Skeletal muscle cell (primary cell): Measurements from ENCODE around the gene ADCY2.

Source experiments
- DNase-seq: peaks from one replicate; pipeline ENCODE4 v3.0.0-alpha.2; 2010; ENCODE audit warnings: low read depth
- H3K4me3 ChIP-seq: 2 replicates; pipeline ENCODE4 v1.5.1; 2011; ENCODE audit warnings: low read depth, mild to moderate bottlenecking, control low read depth, low read length, moderate library complexity

Gene ADCY2

DNA sequence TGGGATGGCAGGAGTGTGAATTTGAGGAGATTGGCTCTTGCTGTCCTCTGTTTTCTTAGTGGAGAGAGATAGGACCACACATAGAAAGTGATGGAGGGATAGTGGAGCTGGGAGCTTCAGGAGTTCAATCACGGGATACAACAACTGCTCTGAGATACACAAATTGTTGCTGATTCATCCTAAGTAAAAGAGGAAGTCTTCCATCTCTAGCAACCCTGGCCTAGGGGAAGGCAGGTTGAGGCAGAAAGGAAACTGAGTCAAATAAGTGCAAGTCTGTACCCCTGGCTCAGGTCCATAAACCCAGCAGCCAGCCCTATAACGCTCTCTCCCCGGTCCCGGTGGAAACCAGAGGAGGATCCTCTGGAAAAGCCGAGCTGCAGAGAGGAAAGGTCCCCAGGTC lies 97.7 kb downstream of the ADCY2 start:
- no peak for DNase-seq

DNA sequence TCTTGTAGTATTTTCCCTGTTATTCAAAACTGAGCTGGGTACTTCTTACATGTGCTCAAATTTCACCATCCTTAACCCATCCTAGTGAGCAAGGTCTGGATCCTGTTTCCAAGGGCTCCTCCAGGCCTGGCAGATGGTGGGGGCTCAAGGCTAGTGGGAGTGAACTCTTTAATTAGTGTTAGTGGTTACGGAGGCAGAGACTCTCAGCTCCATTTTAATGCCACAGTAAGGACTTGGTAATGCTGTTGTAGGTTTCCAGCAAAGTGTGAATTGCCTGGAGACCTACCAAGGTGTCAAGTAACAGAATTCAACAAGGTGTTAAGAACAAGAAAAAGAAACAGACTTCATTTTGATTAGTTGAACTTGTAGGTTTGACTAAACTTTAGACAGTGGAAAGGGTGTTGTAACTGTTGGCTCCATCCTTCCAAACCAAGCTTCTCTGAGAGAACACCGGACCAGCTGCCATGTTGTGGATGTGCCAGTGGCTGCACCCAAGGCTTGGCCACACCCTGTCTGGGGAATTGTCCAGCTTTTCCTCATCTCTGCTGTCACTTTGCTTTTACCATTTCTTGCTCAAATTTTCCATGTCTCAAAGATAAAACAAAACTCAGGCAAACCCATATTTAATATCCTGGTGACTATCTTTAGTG lies 98.7 kb downstream of the ADCY2 start:
- DNase-seq: no peak
- no peak overlapping the region for H3K4me3 ChIP-seq

More for the DNA sequence above, 97.7 kb downstream of the ADCY2 start:
- no peak overlapping the region for H3K4me3 ChIP-seq

- no peak overlapping the region for H3K4me3 ChIP-seq
- no peak for DNase-seq
Measured at GRCh38 chr5:7495131-7495517, 99.2 kb downstream of the ADCY2 start.

GRCh38 chr5:7500256-7500655 lies 104.3 kb downstream of the ADCY2 start:
- no peak for DNase-seq
- no peak overlapping the region for H3K4me3 ChIP-seq

GRCh38 chr5:7501061-7501460 lies 105.1 kb downstream of the ADCY2 start:
- no peak overlapping the region for H3K4me3 ChIP-seq
- DNase-seq: no peak

DNA sequence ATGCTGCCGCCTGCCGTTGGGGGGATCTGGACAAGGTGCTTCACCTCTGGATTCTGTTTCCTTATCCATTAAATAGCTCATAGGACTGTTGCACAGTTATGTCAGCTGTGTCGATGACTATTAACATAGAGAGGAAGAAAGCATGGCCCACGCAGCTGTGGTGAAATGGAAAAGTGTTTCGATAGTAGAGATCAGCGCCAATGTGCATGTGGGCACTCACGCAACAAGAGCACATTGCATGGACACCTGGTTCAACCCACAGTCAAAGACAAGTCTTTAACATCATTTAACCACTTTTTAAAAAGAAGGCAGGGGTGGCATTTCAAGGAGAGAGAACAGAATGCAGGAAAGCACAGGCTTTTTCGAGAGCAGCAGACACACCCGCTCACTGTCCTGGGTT lies 107.6 kb downstream of the ADCY2 start:
- DNase-seq: no peak
- H3K4me3 ChIP-seq: no peak overlapping the region

DNA sequence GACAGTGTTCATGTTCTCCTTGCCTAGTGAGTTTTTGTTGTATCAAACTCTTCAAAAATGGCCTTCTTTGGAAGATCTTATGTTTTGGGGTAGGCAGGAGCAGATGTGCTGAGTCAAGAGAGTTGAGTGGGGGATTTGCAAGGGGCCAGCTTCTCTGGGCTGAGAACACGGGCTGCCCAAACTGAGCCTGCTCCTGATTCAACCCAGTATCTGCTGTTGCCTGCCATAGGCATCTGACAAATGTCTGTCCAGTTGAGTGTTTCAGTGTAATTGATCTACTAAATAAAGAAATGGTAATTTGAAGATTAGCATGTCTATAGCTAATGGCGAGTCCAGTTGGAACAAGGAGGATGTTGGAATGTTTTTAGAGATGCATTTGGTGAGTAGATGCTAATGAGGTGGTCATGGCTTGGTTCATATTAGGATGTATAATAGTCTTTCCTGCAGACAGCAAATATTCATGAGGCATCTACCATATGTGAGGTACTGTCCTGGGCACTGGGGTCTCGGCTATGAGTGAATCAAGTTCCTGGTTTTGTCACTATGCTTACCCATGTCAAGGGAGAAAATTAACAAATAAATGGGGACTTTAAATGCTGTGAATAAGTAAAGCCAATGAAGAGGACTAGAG lies 119.5 kb downstream of the ADCY2 start:
- DNase-seq: no peak
- no peak overlapping the region for H3K4me3 ChIP-seq

DNA sequence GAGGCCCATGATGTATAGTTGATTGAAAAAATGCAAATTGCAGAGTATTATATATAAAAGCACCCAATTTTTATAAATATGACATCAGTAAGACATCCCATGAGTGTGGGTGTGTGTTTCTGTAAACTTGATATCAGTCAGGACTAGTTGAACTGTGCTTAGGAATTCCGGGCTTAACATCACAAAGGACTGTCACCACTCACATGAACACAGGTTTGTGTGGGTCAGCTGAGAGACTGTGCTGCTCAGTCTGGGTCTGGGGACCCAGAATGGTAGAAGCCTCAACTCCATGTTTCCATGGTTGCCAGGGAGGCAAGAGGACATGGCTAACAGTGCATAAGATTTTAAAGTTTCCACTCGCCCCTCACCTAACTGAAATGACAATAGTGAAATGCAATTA lies 120.3 kb downstream of the ADCY2 start:
- no peak overlapping the region for H3K4me3 ChIP-seq
- DNase-seq: no peak

DNA sequence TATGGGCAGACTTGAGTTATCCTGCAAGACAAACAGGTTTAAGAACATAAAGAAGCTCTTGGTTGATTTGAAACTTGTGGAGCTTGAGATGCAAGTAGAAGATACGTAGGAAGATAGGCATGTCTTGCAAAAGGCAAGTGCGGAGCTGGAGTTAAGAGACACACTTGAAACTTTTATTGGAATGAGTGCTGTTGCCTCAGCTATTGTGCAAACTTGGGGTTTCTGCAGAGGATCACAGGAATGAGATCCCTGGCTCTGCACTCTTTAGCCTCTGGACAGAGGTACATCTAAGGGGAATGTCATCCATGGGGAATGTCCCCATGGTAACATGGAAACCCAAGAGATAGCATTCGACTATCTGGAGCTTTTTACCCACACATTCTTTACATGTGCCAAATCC lies 121.1 kb downstream of the ADCY2 start:
- H3K4me3 ChIP-seq: no peak overlapping the region
- no peak for DNase-seq

- DNase-seq: no peak
- no peak overlapping the region for H3K4me3 ChIP-seq
Measured at GRCh38 chr5:7518947-7519560, 123.1 kb downstream of the ADCY2 start.

- no peak overlapping the region for H3K4me3 ChIP-seq
- DNase-seq: no peak
Measured at GRCh38 chr5:7519564-7519963, 123.6 kb downstream of the ADCY2 start.

- DNase-seq: no peak
- no peak overlapping the region for H3K4me3 ChIP-seq
Measured at GRCh38 chr5:7529880-7530279, 133.9 kb downstream of the ADCY2 start.

DNA sequence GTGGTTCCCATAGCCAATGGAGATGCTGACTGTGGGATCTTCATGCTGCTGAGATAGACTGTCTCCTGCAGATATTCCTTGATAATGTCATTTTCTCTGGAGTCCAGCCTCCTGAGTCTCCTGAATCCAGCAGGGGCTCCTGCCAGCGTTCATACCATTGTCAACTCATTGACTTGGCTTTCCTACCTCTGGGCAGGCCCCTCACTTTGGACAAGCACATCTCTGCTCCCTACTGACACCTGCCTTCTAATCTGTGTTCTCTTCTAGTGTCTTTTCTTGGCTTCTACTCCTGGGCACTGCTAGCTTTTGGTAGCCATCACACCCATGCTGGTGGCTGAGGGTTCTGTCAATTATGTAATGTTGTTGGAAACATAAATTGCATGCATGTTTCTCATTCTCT lies 138.0 kb downstream of the ADCY2 start:
- no peak overlapping the region for H3K4me3 ChIP-seq
- no peak for DNase-seq

GRCh38 chr5:7534505-7534904 lies 138.6 kb downstream of the ADCY2 start:
- no peak for DNase-seq
- no peak overlapping the region for H3K4me3 ChIP-seq

DNA sequence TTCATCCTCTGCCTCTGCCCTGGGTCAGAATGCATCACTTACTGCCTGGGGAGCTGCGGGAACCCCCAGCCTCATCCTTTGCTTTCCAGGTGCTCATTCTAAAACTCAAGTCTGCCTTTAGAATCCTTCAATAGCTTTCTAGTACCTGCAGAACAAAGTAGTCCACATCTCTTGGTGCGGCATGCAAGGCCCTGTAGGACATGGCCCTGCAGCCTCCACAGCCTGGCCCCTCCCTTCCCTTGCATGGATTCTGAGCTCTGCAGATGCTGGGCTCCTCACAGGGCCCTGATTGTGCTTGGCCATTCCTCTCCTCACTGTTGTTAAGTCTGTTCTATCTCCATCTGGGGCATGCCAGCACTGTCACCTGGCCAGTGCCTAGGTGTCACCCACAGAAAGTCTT lies 141.6 kb downstream of the ADCY2 start:
- no peak for DNase-seq
- no peak overlapping the region for H3K4me3 ChIP-seq

GRCh38 chr5:7539571-7539970 lies 143.6 kb downstream of the ADCY2 start:
- DNase-seq: no peak
- no peak overlapping the region for H3K4me3 ChIP-seq

GRCh38 chr5:7540736-7541485 lies 145.0 kb downstream of the ADCY2 start:
- DNase-seq: no peak
- no peak overlapping the region for H3K4me3 ChIP-seq

- DNase-seq: no peak
Measured at GRCh38 chr5:7541898-7542297, 146.0 kb downstream of the ADCY2 start.

GRCh38 chr5:7546555-7546954 lies 150.6 kb downstream of the ADCY2 start:
- DNase-seq: no peak
- no peak overlapping the region for H3K4me3 ChIP-seq

More at GRCh38 chr5:7541898-7542297, 146.0 kb downstream of the ADCY2 start:
- H3K4me3 ChIP-seq: no peak overlapping the region

DNA sequence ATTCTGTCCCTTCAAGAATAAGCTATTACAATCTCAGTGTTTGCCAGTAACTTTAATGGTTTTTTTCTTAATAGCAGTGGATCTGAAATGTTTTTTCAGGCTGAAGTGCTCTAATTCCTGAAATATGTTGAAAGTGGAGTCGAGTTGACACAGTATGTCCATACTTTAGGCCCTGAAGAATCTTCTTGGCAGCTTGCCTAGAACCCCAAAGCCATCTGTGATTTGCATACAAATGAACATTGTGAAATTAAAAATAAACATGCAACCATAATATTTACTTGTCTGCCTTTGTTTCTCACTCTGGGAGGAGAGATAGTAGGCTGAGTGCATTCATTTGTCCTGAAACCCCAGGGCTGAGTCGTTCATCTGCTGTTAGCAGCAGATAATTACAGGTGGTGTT lies 152.7 kb downstream of the ADCY2 start:
- no peak overlapping the region for H3K4me3 ChIP-seq
- DNase-seq: no peak
